ENCODE measurements around the gene MRPS21. TPM values are rescaled to one million over a fixed set of nuclear protein-coding genes. Genes with fewer than 3 reads are reported as not detected.

The MRPS21 gene
- total and polyA plus RNA-seq, 7 donors, result 50.1 to 87.8 (median 53.8) TPM

DNA sequence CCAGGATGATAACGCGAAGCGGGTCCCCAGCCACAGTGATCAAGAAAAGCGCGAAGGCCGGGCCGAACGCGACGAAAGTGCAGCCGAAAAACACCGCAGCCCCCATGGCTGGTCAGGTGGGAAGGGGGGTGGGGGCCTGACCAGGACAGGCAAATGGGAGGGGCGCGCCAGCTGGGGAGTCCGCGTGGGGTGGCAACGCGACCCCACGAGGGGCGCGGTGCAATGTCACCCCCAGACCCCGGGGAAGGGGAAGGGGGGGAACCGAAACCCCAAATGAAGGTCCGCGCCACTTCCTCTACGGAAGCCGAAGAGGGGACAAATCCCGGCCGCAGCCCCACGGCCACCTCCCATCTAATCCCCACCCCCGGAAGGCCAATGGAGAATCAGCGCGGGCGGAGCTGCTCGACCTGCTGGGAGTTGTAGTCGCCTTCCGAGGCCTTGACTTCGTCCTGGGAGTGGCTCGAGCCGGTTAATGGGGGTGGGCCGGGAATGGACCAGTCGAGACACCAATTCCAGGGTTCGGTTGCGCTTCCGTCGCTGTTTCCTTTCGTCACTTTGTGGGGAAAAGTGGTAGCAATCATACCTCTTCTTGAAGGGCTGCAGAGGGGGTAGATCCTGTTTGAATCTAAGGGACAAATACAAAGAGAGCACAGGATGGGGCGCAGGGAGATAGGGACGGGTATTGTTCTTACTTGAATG is 24.8 kb upstream of the MRPS21 start, which contains the start of gene APH1A:
TSS of gene APH1A (minus strand) at position 312 of the 699 bp plus-strand sequence. CDS start at position 106, 206 bp downstream.
- TF ChIP-seq, protein P1, sequence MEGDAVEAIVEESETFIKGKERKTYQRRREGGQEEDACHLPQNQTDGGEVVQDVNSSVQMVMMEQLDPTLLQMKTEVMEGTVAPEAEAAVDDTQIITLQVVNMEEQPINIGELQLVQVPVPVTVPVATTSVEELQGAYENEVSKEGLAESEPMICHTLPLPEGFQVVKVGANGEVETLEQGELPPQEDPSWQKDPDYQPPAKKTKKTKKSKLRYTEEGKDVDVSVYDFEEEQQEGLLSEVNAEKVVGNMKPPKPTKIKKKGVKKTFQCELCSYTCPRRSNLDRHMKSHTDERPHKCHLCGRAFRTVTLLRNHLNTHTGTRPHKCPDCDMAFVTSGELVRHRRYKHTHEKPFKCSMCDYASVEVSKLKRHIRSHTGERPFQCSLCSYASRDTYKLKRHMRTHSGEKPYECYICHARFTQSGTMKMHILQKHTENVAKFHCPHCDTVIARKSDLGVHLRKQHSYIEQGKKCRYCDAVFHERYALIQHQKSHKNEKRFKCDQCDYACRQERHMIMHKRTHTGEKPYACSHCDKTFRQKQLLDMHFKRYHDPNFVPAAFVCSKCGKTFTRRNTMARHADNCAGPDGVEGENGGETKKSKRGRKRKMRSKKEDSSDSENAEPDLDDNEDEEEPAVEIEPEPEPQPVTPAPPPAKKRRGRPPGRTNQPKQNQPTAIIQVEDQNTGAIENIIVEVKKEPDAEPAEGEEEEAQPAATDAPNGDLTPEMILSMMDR (IDR thresholded peaks at IDR 0.05), result no peak
- peak within 1 kb of the TSS; percentile 92 for H3K4me3 ChIP-seq
- peaks cover 11% of the 10 kb centered on the region for H3K4me1 ChIP-seq
- peak; percentile 98 to 99 (median 98) for ATAC-seq
- no peaks in the 10 kb centered on the region for H3K27me3 ChIP-seq (ENCODE audit: insufficient read depth in 3 of 3, low read length in 2 of 3)
- H3K36me3 ChIP-seq (ENCODE audit: insufficient read depth in 1 of 2, low read depth in 1 of 2), result peaks cover 13 to 39% of the 10 kb centered on the region in 2 donors
- H3K9me3 ChIP-seq, result no peaks in the 10 kb centered on the region
- peak; percentile 96 to 98 for DNase-seq
- WGBS, 3 donors, result 0 to 1% (median 1%) methylated on average over 39 to 49 of the region's 49 CpGs
- H3K27ac ChIP-seq, result peak within 1 kb of the TSS; percentile 92
- intact Hi-C loops (cut with DNase I), result no loop called here

DNA sequence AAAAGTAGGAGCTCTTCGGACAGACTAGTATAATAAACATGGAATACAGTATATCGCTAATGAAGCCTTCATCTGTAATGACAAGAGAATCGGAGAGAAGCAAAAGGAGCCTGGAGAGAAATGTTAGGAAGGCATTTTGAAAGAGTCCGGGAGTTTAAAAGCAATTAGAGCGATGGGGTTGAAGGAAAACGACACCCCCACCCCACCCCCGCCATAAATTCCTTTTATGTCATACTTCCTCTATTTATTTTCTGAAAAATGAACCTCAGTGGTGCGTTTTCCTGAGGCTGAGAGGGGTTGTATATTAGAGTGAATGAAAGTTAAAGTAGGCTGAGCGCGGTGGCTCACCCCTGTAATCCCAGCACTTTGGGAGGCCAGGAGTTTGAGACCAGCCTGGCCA is 24.2 kb upstream of the MRPS21 start:
- Histone ChIP-seq H3K4me3 (peak overlapping the region; percentile 92), H3K27me3 (ENCODE audit: insufficient read depth in 3 of 3, low read length in 2 of 3) (no peaks in the 10 kb centered on the region), H3K4me1 (peaks cover 11% of the 10 kb centered on the region), H3K9me3 (no peaks in the 10 kb centered on the region), H3K27ac (peak overlapping the region; percentile 92), H3K36me3 (ENCODE audit: insufficient read depth in 1 of 2, low read depth in 1 of 2) (peaks cover 12 to 33% of the 10 kb centered on the region in 2 donors)
- WGBS, 3 donors, result 37 to 50% (median 44%) methylated on average over 10 of the region's 10 CpGs
- TF ChIP-seq, protein P1 (IDR thresholded peaks at IDR 0.05), result no peak
- DNase-seq (no peak), ATAC-seq (no peak)
- intact Hi-C loops (cut with DNase I), result no loop called here

DNA sequence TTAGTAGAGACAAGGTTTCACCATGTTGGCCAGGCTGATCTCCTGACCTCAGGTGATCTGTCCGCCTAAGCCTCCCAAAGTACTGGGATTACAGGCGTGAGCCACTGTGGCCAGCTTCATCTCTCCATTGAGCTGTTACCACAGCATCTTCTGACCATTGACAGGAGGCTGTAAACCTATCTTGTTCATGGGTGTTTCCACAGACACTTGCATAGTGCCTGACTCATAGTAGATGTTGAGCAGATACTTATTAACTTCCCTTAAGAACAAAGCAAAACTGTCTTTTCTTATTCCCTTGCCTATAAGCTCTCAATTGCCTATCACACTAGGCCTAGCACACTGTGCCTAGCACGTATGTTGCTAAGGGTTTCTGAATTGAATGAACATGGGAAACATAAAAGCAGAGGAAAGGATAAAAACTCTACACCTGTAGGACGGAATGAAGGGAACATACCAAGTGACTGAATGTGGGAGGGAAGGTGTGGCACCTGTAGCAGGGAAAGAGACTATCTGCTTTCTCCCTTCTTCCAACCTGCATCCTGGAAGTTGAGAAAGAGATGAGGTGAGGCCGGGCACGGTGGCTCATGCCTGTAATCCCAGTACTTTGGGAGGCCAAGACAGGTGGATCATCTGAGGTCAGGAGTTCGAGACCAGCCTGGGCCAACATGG is 22.2 kb upstream of the MRPS21 start:
- intact Hi-C loops (cut with DNase I), result no loop called here
- DNase-seq (no peak), ATAC-seq (no peak)
- Histone ChIP-seq H3K27ac (peak overlapping the region; percentile 4), H3K27me3 (ENCODE audit: insufficient read depth in 3 of 3, low read length in 2 of 3) (no peaks in the 10 kb centered on the region), H3K9me3 (no peaks in the 10 kb centered on the region), H3K4me3 (no peak overlapping the region), H3K36me3 (ENCODE audit: insufficient read depth in 1 of 2, low read depth in 1 of 2) (peaks cover under 1 to 13% of the 10 kb centered on the region in 2 donors), H3K4me1 (peaks cover 11% of the 10 kb centered on the region)
- TF ChIP-seq, protein P1 (IDR thresholded peaks at IDR 0.05), result no peak
- 84 to 92% (median 87%) methylated on average over 7 of the region's 7 CpGs for WGBS, 3 donors

DNA sequence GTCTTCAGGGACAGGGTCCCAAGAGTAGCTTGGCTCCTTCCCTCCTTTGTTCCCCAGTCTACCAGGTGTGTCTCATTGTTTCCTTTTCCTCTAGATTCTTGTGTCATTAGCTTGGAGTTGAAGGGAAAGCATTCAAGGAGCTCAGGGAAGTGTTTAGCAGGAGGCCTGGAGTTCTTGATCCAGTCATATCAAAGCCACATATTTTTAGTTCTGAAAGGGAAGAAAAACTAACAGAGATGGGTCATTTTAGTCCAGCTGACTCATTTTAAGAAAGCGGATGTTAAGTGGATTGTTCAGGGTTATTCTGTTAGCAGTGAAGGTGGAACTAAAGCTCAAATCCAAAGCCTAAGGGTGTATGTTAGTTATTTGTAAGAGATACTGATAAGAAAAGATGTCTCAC is 20.4 kb upstream of the MRPS21 start:
- DNase-seq (no peak), ATAC-seq (no peak)
- TF ChIP-seq, protein P1 (IDR thresholded peaks at IDR 0.05), result no peak
- Histone ChIP-seq H3K4me1 (no peaks in the 10 kb centered on the region), H3K27ac (peak overlapping the region; percentile 43), H3K36me3 (ENCODE audit: insufficient read depth in 1 of 2, low read depth in 1 of 2) (no peaks in the 10 kb centered on the region), H3K9me3 (no peaks in the 10 kb centered on the region), H3K27me3 (ENCODE audit: insufficient read depth in 3 of 3, low read length in 2 of 3) (no peaks in the 10 kb centered on the region), H3K4me3 (peak overlapping the region; percentile 44)
- intact Hi-C loops (cut with DNase I), result no loop called here
- WGBS, 3 donors, result 63 to 72% (median 66%) methylated on average over 1 of the region's 1 CpG

Data from psoas muscle (tissue), 8 donors.